GM18502 (cell line): ENCODE results near the gene SCOC.

Experiments used
- ATAC-seq: cut with Tn5 transposase; IDR thresholded peaks from one replicate; pipeline ENCODE4 v1.9.1; 2021; ENCODE audit warnings: mild to moderate bottlenecking; ENCODE audit not compliant: unreplicated experiment, poor library complexity

The SCOC gene

DNA sequence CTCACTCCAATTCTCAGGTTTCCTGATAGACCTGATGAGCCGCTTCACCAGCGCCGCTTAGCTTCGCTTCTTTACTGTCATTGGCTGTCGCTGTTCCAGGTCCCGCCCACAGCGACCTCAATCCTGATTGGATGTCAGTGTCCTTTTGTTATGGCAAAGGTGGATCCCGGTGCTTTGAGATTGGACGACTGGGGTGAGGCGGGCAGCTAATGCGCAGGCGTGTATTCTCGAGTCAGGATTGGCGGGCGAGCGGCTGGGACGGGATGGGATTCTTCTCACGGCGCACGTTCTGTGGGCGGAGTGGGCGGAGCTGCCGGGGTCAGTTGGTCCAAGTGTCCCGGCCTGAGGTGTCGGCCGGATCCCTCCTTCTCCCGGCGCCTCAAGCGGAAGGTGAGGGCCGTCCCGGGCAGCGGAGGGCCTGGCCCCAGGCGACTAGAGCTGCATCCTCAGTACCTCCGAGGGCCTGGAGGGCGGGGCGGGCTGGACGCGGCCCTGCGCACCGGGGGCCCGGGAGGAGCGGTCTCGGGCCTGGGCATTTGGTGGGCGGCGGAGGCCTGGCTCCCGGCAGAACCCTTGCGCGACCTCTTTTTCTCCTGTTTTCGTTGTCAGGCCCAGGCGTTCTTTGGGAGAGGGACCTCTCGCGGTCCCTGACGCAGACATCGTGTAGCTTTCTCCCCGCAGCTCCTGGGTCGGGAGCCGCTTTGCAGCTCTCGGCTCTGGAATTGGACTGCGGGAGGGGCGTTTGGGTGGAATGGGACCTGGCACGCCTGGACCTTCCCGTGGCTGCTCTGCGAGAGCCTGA lies at the start of gene SCOC:
Gene SCOC (plus strand): TSS at position 319 of the 802 bp plus-strand sequence. CDS start 5,525 bp downstream, outside the sequence.
- peak; percentile 97 for ATAC-seq

DNA sequence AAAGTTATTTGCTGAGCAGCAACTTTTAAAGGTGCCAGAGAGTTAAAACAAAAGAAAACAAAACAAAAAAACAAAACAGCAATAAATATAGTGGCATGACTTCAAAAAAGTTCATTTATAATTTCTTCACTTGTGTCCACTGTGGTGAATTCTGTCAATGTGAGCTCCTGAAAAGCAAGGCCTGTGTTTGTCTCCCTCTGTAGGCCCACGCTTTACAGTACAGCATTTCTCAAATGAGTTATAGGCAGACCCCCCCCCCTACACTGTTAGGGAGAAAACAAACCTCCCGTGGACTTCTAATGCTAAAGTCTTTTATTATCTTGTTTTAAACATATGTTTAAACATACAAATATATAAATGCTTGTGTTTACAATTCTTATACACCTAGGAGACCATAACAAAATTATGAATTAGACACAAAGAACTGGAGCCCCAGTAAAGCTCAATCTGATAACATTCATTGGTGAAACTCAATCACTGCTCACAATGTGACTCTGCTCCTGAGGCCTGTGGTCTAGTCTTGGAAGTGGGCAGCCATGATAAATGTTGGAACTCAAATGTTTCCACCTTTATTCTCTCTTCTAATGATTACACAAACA lies 47.0 kb upstream of the SCOC start:
- ATAC-seq, result no peak

DNA sequence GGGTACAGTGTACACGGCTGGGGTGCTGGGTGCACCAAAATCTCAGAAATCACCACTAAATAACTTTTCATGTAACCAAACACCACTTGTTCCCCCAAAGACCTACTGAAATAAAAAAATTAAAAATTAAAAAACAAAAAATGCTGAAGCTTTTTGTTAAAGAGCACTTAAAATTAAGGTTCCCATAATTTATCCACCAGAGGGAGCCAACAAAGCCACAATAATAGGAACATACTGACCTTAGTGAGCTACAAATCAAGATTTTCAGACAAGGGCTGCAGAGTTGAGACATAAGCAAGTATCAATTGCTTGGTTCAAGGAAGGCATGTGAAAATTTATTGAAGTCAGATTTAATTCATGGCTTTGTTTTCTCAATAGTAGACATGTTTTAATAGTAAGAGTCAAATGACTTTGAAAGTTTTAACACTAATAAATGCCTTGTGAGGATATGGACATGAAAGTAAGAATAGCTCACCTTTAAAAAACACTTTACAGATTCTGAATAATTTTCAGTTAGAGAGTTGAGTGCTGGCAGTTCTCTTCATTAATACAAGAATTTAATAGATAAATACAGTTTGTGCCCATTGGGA lies 43.0 kb upstream of the SCOC start:
- no peak for ATAC-seq

DNA sequence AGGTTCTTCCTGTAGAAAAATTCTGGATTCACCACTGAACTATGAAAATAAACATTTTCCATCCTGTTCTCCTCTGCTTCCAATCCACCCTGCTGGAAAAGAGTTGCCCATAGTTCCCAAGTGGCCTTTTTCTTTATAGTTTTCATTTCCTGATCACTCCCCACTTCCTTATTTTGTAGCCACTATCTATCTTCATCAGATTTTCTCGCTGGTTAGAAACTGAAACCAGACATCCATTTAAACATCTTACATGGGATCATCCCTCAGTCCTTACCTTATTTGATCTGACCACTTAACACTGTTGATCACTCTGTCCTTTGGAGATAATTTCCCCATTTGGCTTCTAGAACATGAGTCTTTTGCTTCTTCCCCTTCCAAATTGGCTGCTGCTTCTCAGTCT lies 42.2 kb upstream of the SCOC start:
- ATAC-seq, result no peak

DNA sequence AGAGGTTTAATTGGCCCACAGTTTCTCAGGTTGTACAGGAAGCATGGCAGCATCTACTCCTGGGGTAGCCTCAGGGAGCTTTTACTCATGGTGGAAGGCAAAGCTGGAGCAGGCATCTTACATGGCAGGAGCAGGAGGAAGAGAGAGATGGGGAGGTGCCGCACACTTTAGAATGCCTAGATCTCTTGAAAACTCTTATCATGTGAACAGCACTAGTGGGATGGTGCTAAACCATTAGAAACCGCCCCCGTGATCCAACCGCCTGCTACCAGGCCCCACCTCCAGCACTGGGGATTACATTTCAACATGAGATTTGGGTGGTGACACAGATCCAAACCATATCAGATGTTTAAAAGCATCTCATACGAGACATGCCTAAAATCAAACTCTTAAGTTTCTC lies 41.6 kb upstream of the SCOC start:
- ATAC-seq, result no peak

DNA sequence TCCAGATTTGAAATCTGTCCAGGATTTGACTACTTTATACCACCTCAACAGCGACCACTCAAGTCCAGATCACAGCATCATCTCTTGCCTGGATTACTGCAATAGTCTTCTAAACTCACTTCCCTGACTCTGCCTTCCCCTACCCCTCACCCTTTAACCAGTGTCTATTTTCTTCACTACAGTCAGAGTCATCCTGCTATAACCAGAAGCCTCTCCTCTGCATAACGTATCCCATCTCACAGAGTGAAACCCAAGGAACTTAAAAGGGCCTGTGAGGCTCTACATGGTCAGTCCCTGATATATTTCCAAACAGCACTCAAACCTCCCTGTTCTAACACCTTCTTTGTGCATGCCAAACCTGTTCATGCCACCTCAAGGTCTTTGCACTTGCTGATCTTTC lies 40.7 kb upstream of the SCOC start:
- ATAC-seq, result no peak

DNA sequence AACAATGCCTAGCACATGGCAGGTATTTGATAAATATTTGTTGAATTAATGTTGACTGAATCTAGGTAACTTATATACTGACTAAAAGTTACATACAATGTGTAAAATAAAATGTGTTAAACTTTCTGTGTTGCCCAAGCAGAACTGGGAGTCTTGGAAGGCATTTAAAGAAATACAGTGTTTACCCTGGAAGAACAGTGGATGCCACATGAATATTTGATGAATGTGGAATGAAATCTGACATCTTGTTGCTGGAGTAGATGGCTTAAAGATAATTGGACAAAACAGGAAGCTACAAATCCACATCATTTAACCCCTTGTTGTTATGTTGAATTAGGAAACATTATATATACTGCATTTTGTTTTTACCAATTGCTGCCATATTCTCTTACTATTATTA lies 39.9 kb upstream of the SCOC start:
- ATAC-seq, result no peak

DNA sequence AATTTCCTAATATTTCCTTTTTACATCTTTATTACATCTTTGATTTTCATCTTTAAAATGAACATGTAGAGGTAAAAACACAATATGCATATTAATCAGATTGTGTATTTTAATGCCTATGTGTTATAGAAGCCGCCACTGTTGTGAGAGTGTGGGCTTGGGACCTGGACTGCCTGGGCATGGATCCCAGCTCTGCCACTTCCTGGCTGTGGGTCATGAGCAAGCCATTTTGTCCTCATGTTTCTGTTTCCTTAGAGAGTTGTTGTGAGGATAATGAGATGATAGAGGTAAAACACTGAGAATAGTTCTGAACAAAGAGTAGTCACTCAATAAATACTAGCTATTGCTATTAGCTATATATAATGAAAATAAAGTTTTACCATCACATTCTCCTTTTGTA lies 38.4 kb upstream of the SCOC start:
- ATAC-seq, result no peak

DNA sequence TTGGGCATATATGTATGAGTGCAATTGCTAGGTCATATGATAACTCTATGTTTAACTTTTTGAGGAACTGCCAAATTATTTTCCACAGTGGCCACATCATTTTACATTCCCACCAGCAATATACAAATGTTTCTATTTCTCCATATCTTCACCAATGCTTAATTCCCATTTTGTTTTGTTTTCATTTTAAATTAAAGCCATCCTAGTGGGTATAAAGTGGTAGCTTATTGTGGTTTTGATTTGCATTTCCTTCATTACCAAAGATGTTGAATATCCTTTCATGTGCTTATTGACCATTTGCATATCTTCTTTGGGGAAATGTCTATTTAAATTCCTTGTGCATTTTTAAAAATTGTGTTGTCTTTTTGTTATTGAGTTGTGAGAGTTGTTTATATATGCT lies 36.7 kb upstream of the SCOC start:
- no peak for ATAC-seq

DNA sequence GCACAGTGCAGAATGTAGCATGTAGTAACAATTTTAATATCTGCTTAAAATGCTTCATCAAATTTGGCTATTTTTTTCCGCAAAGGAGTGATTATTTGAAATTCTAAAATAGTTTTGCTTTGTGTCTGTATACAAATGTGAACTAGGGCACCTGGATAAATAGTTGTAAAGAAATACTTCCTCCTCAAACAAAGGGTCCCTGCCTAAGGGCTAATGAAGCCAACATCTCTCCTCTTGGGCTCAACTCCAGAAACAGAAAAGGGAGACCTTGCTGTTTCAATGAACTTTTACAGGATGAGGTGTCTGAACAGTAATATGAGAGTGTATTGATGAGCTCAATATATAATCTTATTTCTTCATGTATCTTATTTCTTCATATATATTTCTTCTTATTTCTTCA lies 30.8 kb upstream of the SCOC start:
- no peak for ATAC-seq

DNA sequence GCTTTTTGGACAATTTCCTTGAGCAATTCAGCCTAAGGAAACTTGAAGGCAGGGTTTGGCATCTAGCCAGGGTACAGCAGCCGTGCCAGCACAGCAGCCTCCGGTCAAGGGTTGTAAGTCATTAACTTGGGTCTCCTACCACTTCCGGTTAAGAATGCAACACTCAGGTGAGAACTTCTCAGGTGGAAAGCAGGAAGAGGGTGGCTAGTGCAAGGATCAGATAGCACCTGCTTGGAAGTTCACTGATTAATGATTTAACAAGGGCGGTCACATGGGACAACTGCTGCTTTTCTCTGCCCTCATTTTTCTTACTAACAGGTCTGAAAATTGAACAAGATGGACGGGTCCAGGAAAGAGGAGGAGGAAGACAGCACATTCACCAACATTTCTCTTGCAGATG lies 30.1 kb upstream of the SCOC start:
- ATAC-seq, result no peak

DNA sequence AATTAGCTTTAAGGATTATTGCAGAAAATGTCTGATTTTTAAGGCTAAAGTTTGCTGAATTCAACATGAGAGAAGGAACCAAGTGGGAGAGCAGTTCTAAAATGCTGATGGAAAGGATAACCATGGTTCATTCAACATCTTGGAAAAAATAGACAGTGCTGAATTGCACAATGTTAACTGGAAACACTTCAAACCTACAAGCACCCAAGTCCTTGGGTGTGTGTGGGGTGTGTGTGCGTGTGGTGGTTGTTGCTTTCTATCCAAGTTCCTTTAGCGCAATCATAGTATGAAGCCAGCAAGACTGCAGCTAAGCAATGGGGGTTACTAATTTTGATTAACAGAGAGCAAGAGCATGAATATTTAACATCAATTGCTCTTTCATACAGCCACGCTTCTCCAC lies 29.3 kb upstream of the SCOC start:
- ATAC-seq, result no peak

DNA sequence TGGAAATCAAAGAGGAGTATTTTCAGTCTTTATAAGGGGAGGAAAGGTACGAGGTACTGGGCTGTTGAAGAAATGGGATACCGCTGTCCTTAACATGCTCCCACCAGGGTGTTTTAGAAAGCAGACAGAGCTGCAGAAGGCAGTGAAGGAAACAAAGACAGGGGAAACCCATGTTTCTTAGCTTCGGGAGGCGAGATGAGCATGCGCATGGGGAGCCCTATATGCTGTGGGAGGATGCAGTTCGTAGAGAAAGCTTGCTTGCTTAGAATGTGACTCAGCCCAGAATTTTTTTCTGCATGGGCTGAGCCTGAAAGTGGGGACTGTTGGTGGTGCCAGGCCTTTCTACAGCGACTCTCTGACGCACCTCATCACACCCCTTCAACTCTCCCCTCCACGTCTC lies 28.8 kb upstream of the SCOC start:
- no peak for ATAC-seq

DNA sequence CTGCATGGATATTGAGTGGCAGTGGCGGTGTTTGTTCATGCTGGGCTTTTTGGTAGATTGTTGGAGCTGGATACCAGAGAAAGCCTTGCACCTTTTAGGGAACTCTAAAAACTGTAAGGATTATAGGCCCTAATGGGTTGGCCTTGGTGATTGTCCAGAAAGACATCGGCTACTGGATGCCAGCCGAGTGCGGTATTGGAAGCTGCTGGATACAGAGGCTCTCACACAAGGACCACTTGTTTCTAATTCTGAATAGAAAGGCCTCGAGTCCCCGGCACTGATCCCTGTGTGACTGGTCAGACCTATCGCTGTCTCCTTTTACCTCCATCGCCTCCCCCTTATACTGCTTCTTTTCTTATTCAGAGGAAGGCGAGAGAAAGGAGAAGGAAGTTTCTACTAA lies 27.3 kb upstream of the SCOC start:
- ATAC-seq, result no peak

DNA sequence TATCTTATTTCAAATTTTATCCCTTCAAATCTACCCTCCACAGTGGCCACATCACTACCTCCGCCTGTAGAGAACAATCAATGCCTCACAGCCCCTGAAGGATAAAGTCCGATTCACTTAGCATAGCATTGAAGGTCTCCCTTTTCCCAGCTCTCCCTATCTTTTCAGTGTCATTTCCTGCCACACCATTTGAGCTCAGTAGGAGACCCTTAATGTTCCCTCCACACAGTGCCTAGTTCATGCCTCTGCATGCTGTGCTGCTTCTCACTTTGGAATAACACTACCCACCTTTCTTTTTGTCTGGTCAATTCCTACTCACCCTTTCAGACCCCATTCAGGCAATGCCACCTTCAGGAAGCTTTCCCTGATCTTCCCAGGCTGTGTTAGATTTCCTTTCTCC lies 23.6 kb upstream of the SCOC start:
- no peak for ATAC-seq

DNA sequence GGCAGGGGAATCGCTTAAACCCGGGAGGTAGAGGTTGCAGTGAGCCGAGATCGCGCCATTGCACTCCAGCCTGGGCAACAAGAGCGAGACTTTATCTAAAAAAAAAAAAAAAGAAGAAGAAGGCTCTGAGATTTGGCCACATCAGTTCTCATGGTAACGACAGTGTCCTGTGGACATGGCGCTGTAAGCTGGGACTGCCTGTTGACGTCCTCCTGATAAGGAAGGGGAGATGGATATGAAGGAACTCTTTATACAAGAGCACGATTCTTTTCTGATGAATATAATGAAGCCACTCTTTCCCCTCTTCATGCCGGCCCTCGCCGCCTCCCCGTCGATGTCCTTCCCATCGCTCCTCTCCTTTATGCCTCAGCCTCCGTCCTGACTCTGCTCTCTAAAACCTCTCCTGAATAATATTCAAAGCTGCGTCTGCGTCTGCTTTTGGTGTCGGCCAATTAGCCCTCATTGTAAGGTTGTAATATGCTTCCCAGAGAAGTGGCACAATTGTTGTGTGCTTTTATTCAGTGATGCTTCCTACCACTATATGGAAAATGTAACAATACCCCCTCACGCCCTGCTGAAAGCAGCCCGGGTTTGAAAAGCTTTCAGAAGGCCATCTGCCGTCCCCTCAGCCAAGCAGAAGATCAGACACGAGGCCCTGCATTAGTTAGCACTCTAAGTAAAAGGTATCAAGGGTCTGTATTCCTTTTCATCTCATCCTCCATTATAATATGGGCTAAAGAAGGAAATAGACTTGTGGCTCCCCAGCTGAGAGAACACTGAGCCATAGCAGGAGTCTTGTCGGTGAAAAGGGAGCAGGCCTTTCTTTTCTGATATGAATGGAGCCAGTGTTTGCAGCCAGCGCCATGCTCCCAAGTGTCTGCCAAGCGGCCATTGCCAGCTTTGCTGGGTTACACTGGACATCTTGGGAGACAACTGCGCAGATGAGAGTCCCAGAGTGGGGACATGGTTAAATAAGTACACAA lies 22.1 kb upstream of the SCOC start:
- ATAC-seq, result no peak

DNA sequence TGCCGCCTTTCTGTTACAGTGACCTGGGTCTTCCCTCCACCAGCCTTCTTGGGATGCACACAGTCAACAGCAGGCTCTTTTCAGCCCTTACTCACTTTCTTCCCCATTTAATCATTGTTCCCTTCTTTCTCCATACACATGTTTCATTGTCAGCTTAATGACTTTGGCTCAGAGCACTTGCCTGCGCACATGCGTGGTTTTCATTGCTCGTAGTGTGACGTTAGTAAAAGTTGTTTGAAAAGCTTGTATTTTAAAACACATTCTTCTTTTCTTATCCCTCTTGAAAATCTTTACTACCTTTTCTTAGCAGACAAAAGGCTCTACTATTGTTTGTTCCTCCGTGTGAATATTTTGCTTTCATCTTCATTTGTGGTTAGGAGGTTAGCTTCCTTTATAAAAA lies 19.7 kb upstream of the SCOC start:
- no peak for ATAC-seq

DNA sequence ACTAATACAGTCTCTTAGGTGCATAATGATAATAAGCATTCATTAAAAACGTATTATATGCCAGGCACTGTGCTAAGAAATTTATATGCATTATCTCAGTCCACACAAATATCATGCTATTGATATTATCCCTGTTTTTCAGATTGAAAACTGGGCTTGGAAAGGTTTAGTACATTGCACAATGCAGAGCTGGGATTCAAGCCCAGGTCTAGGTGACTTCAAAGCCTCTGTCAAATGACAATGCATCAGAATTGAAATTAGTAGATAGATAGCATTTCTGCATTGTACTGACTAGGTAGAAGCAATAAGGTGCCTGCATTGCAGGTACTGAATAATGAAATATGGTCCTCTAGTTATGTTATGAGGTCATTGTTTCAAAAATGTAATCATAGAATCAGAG lies 18.2 kb upstream of the SCOC start:
- ATAC-seq, result no peak

DNA sequence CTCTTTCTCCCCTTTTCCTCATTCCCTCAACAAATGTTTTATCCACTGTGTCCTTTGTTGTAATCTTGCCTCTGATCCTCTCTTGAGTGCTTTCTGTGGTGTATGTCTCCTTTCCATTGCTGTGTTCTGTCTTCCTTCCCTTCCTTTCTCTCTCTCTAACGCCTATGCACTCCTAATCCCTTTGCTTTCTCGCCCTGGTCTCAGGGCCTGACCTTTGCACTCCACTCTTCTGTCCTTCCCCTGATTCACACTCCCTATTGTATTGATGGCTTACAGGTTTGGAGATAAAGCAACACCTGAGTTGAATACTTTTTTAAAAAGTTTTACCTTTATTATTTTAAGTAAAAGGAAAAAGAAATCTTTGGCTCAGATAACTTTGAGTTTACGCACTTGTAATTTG lies 15.6 kb upstream of the SCOC start:
- ATAC-seq, result no peak

DNA sequence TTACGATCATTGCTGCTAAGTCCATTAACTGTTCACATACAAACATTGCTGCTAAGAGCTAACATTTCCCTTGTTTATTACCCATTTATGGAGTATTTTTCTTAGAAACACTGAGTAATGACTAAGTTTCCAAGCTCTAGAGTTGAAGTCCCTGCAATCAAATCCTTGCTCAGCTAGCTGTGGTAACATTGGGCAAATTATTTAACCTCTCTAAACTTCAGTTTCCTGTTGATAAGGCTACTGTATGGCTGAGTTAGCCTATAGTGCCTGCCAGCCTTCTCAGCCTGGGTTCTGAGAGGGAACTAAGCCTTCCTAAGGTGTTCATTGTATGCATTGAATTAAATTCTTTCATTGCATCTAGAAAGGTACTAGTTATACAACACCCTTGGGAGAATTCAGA lies 15.2 kb upstream of the SCOC start:
- no peak for ATAC-seq
